Thoracic aorta (tissue), 2 donors: ENCODE data around the gene NTF3. TPM values are rescaled to one million over a fixed set of nuclear protein-coding genes. Genes with fewer than 3 reads are reported as not detected.

Experiments used
- ATAC-seq: fragments of 150-250 bp; one replicate; pipeline ENCODE4 v1.8.0; 2017; ENCODE audit warnings: low read depth; ENCODE audit not compliant: insufficient number of reproducible peaks, low FRiP score
- DNase-seq: peaks from one replicate; pipeline ENCODE4 v3.0.0-alpha.2; 2020; ENCODE audit warnings: low spot score
- H3K27ac ChIP-seq, 2 donors: fragments of 200-600 bp; sonication (generic); 1 replicate in 1 of 2; 2 replicates in 1 of 2; pipeline ENCODE4 v1.5.1; 2016; ENCODE audit warnings: mild to moderate bottlenecking in 2 of 2, moderate library complexity in 2 of 2
- H3K27me3 ChIP-seq: fragments of 200-600 bp; sonication (generic); replicated peaks from 2 replicates; pipeline ENCODE4 v1.6.0; 2016; ENCODE audit warnings: mild to moderate bottlenecking; ENCODE audit not compliant: insufficient read depth
- H3K36me3 ChIP-seq: fragments of 200-600 bp; sonication (generic); one replicate; pipeline ENCODE4 v1.5.1; 2016
- H3K4me1 ChIP-seq, 2 donors: fragments of 200-600 bp; sonication (generic); 1 replicate in 1 of 2; 2 replicates in 1 of 2; pipeline versions ENCODE4 v1.5.1 to v1.6.0; 2016; ENCODE audit warnings: low read depth in 2 of 2, mild to moderate bottlenecking in 1 of 2; ENCODE audit not compliant: control insufficient read depth in 1 of 2
- H3K4me3 ChIP-seq: fragments of 200-600 bp; sonication (generic); 2 replicates; pipeline ENCODE4 v1.5.1; 2016; ENCODE audit warnings: mild to moderate bottlenecking
- H3K9me3 ChIP-seq: fragments of 200-600 bp; sonication (generic); 2 replicates; pipeline ENCODE4 v1.5.1; 2016
- total RNA-seq, 2 donors: library from RNA; depleted of rRNA; stranded (reverse); fragments of >200 nt; gene quantifications; one replicate each; pipeline versions ENCODE4 v1.1.0 to v1.2.3, GENCODE V29; 2016
- TF ChIP-seq, protein P1 (sequence below): fragments of 200-600 bp; sonication (generic); IDR thresholded peaks from one replicate; pipeline ENCODE4 v1.5.1; 2019; ENCODE audit warnings: antibody characterized with exemption

NTF3 gene
- total RNA-seq, 2 donors from 2014 or later = 9.9 to 24.4 TPM

DNA sequence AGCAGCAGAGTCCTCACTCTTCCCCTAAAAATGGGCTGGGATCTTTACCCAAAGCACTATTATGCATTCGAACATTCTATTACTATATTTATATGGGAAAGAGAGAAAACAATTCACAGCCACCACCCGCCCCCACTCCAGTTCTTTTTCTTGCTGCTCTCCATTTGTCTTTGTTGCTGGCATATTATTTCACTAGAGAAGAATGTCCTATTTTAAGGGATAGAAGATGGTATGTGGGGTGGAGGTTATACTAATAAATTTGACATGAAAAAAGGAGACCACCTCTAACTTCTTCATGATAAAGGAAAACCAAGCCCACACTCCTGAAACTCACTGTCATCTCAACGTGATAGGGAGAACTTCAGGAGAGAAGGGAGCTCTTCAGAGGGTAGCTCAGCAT, 28.5 kb upstream of the NTF3 start:
- Histone ChIP-seq H3K27me3 (no peaks in the 10 kb centered on the region), H3K4me3 (no peak overlapping the region), H3K4me1 (peaks cover 9 to 24% of the 10 kb centered on the region in 2 donors), H3K36me3 (no peaks in the 10 kb centered on the region), H3K9me3 (no peaks in the 10 kb centered on the region), H3K27ac (no peak overlapping the region)
- DNase-seq = no peak
- TF ChIP-seq, protein P1, sequence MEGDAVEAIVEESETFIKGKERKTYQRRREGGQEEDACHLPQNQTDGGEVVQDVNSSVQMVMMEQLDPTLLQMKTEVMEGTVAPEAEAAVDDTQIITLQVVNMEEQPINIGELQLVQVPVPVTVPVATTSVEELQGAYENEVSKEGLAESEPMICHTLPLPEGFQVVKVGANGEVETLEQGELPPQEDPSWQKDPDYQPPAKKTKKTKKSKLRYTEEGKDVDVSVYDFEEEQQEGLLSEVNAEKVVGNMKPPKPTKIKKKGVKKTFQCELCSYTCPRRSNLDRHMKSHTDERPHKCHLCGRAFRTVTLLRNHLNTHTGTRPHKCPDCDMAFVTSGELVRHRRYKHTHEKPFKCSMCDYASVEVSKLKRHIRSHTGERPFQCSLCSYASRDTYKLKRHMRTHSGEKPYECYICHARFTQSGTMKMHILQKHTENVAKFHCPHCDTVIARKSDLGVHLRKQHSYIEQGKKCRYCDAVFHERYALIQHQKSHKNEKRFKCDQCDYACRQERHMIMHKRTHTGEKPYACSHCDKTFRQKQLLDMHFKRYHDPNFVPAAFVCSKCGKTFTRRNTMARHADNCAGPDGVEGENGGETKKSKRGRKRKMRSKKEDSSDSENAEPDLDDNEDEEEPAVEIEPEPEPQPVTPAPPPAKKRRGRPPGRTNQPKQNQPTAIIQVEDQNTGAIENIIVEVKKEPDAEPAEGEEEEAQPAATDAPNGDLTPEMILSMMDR = no peak
- no peak for ATAC-seq

DNA sequence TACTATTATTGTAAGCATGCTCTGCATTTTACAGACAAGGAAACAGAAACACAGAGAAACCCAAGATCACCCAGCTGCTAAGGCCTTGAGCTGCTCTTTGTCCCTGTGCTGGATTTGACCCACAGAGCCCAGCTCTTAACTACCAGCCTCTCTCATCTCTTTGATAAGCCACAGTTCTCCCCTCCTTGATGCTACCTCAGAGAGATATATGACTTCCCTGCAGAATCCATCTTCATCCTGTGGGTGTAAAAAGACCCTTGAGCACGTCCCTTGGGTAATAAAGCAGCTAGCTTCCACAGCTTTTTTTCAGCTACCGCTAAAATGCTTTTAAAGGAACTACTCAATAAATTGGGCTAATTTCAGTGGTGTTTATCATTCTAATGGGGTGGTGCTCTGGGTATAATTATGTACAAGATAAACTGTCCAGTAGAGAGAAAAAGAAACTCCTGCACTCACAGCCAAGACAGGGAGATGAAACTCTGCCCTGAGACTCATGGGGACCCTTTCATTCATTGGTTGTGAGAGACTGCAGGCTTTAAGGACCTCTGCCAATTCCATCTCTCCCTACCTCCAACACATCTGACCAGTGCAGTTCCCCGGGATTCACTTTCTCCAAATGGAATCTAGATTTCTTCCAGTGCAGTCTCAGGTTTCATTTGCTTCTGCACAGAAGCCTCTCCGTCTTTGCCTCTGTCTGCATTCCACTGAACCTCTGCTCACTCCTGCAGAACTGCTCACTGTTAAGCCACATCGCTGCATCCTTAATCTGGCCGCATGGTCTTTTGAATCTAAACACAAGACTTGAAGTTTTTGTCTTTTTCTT, 24.7 kb upstream of the NTF3 start:
- TF ChIP-seq, protein P1 = no peak

DNA sequence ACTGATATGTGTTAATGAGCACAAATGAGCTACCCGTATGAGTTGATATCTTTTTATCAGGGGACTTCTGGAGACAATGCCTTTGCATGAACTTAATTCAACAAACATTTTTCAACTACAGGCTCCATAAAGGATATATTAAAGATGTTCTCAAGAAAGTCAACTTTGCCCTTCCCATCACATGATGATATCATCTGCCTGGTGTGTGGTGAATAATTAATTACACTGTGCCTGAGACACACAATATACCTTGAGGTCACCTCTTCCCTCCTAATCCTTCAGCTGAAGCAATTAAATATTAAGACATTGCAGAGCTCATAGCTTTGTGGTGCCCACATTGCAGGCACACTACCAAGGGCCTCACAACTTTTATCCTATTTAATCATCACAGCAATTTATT, 22.3 kb upstream of the NTF3 start:
- Histone ChIP-seq H3K9me3 (peaks cover 6% of the 10 kb centered on the region), H3K27ac (no peak overlapping the region), H3K4me3 (no peak overlapping the region), H3K27me3 (no peaks in the 10 kb centered on the region), H3K4me1 (no peaks in the 10 kb centered on the region), H3K36me3 (no peaks in the 10 kb centered on the region)
- no peak for DNase-seq
- TF ChIP-seq, protein P1 = no peak
- ATAC-seq = no peak

More for the DNA sequence above, 24.7 kb upstream of the NTF3 start:
- DNase-seq (no peak), ATAC-seq (no peak)
- H3K27me3 ChIP-seq = no peaks in the 10 kb centered on the region
- H3K27ac ChIP-seq = no peak overlapping the region
- H3K4me3 ChIP-seq = no peak overlapping the region
- H3K4me1 ChIP-seq = peaks cover 9 to 19% of the 10 kb centered on the region in 2 donors
- H3K9me3 ChIP-seq = peaks cover 6% of the 10 kb centered on the region
- no peaks in the 10 kb centered on the region for H3K36me3 ChIP-seq

DNA sequence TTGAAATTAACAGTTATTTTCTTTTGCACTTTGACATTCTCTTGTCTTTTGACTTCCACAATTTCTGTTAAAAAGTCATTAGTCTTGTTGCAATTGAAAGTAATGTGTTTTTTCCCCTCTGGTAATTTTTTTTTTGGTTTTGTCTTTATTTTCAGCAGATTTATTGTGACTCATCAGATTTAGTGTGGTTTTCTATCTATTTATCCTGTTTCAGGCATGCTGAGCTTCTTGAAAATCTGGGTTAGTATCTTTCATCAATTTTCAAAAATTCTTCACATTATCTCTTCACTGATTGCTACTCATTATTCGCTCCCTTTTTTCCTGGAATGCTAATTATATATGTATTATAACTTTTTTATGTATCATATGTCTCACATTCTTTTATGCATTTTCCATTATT, 15.3 kb upstream of the NTF3 start:
- Histone ChIP-seq H3K36me3 (no peaks in the 10 kb centered on the region), H3K27me3 (no peaks in the 10 kb centered on the region), H3K9me3 (peaks cover 2% of the 10 kb centered on the region), H3K27ac (no peak overlapping the region), H3K4me3 (no peak overlapping the region), H3K4me1 (peaks cover 6 to 7% of the 10 kb centered on the region in 2 donors)
- ATAC-seq = no peak
- DNase-seq = no peak
- TF ChIP-seq, protein P1 = no peak

DNA sequence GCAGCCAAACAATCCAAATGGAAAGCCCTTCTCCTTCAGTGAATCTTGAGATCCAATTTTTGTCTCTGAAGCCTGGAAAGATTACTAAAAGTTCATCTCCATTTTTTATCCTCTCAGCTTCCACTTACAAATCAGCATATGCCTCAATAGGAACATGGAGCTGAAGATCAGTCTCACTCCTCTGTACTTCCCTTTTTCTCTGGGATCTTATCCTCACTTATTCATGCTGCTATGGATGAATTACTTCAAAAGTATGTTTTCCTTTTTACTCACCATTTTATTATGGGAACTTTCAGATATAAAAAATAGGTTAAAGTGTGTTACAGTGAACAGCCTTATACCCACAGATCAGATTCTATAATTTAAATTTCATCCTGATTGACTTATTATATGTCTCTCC, 14.4 kb upstream of the NTF3 start:
- no peak for ATAC-seq
- H3K4me1 ChIP-seq = peaks cover 6 to 7% of the 10 kb centered on the region in 2 donors
- H3K4me3 ChIP-seq = no peak overlapping the region
- no peaks in the 10 kb centered on the region for H3K27me3 ChIP-seq
- no peak overlapping the region for H3K27ac ChIP-seq
- TF ChIP-seq, protein P1 = no peak
- H3K9me3 ChIP-seq = no peaks in the 10 kb centered on the region
- no peak for DNase-seq
- no peaks in the 10 kb centered on the region for H3K36me3 ChIP-seq
